GM23338 (cell line): ENCODE results near the gene ZFC3H1. TPM values are rescaled to one million over a fixed set of nuclear protein-coding genes. Genes with fewer than 3 reads are reported as not detected.

Source experiments
- ATAC-seq: fragments of 200-7000 bp; cut with Tn5 transposase; 3 replicates; pipeline ENCODE4 v1.9.1; 2020
- DNase-seq: peaks from one replicate; pipeline ENCODE4 v3.0.0-alpha.2; 2015; ENCODE audit warnings: low spot score
- H2AFZ ChIP-seq: fragments of 200-600 bp; sonication (generic); 2 replicates; pipeline ENCODE4 v1.8.0; 2016; ENCODE audit warnings: antibody characterized with exemption, mild to moderate bottlenecking, moderate library complexity
- H3F3A ChIP-seq: fragments of 200-600 bp; sonication (generic); replicated peaks from 2 replicates; pipeline ENCODE4 v1.8.0; 2017; ENCODE audit warnings: antibody characterized with exemption, mixed run types, low read depth
- H3K27ac ChIP-seq: fragments of 200-600 bp; sonication (generic); 2 replicates; pipeline ENCODE4 v1.6.1; 2016; ENCODE audit warnings: low read depth
- H3K27me3 ChIP-seq: fragments of 200-600 bp; sonication (generic); 2 replicates; pipeline ENCODE4 v1.8.0; 2016; ENCODE audit warnings: mild to moderate bottlenecking, mixed run types, moderate library complexity; ENCODE audit not compliant: insufficient read depth
- H3K36me3 ChIP-seq: fragments of 200-600 bp; sonication (generic); 2 replicates; pipeline ENCODE4 v1.8.0; 2016; ENCODE audit warnings: mild to moderate bottlenecking; ENCODE audit not compliant: insufficient read depth
- H3K4me1 ChIP-seq: fragments of 200-600 bp; sonication (generic); 2 replicates; pipeline ENCODE4 v1.8.0; 2016; ENCODE audit warnings: mild to moderate bottlenecking, moderate library complexity; ENCODE audit not compliant: insufficient read depth
- H3K4me2 ChIP-seq: fragments of 200-600 bp; sonication (generic); 2 replicates; pipeline ENCODE4 v1.7.1; 2017; ENCODE audit warnings: mixed run types
- H3K4me3 ChIP-seq: fragments of 200-600 bp; sonication (generic); 2 replicates; pipeline ENCODE4 v1.6.1; 2016; ENCODE audit warnings: mixed run types
- H3K79me2 ChIP-seq: fragments of 200-600 bp; sonication (generic); replicated peaks from 2 replicates; pipeline ENCODE4 v1.8.0; 2017; ENCODE audit warnings: mild to moderate bottlenecking; ENCODE audit not compliant: insufficient read depth
- H3K9me2 ChIP-seq: fragments of 200-600 bp; sonication (generic); 2 replicates; pipeline ENCODE4 v1.8.0; 2017; ENCODE audit not compliant: insufficient read depth
- H4K20me1 ChIP-seq: fragments of 200-600 bp; sonication (generic); replicated peaks from 2 replicates; pipeline ENCODE4 v1.8.0; 2017; ENCODE audit warnings: mild to moderate bottlenecking; ENCODE audit not compliant: insufficient read depth
- H3K27ac Mint-ChIP-seq: 2 replicates; pipeline ENCODE4 v1.8.0; 2020; ENCODE audit warnings: inconsistent platforms, mild to moderate bottlenecking, moderate library complexity, mixed read lengths
- H3K27me3 Mint-ChIP-seq: 3 replicates; pipeline ENCODE4 v1.8.0; 2022; ENCODE audit warnings: low read depth, mild to moderate bottlenecking, moderate library complexity, mixed read lengths, inconsistent platforms; ENCODE audit not compliant: insufficient read depth, poor library complexity
- H3K36me3 Mint-ChIP-seq: 3 replicates; pipeline ENCODE4 v1.8.0; 2021; ENCODE audit warnings: low read depth, mild to moderate bottlenecking, inconsistent platforms, moderate library complexity, mixed read lengths
- H3K4me1 Mint-ChIP-seq: 3 replicates; pipeline ENCODE4 v1.8.0; 2020; ENCODE audit warnings: mild to moderate bottlenecking, inconsistent platforms, mixed read lengths
- H3K4me3 Mint-ChIP-seq: 3 replicates; pipeline ENCODE4 v1.8.0; 2021; ENCODE audit warnings: moderate library complexity, mild to moderate bottlenecking, inconsistent platforms, mixed read lengths
- H3K9me3 Mint-ChIP-seq: 3 replicates; pipeline ENCODE4 v1.8.0; 2020; ENCODE audit warnings: moderate library complexity, mild to moderate bottlenecking, inconsistent platforms, mixed read lengths
- CREB1 ChIP-seq: fragments of 250-450 bp; sonication (Bioruptor Pico); IDR thresholded peaks from 2 replicates; pipeline ENCODE4 v1.5.0; 2020; ENCODE audit warnings: low read depth, mild to moderate bottlenecking, moderate library complexity
- CTCF ChIP-seq, 2 experiments: fragments of 200-600 bp in 1 of 2; sonication (generic) in 1 of 2; conservative IDR thresholded peaks; 2 replicates each; pipeline versions ENCODE4 v1.5.1 to v1.6.1; 2016 to 2017; ENCODE audit warnings: antibody characterized with exemption in 2 of 2, low read depth in 2 of 2, mild to moderate bottlenecking in 2 of 2, moderate library complexity in 1 of 2
- ETS1 ChIP-seq: IDR thresholded peaks from 2 replicates; pipeline ENCODE4 v1.6.1; 2016; ENCODE audit warnings: antibody characterized with exemption
- EZH2 ChIP-seq: fragments of 200-600 bp; sonication (generic); IDR thresholded peaks from one replicate; pipeline ENCODE4 v1.8.0; 2017; ENCODE audit warnings: antibody characterized with exemption, mild to moderate bottlenecking, low read depth; ENCODE audit not compliant: unreplicated experiment
- EZH2phosphoT487 ChIP-seq: fragments of 200-600 bp; sonication (generic); IDR thresholded peaks from one replicate; pipeline ENCODE4 v1.8.1; 2018; ENCODE audit warnings: antibody characterized with exemption; ENCODE audit not compliant: unreplicated experiment
- JUNB ChIP-seq: IDR thresholded peaks from one replicate; pipeline ENCODE4 v1.6.1; 2016; ENCODE audit warnings: antibody characterized with exemption; ENCODE audit not compliant: unreplicated experiment
- NANOG ChIP-seq: IDR thresholded peaks from 2 replicates; pipeline ENCODE4 v1.6.1; 2016; ENCODE audit warnings: antibody characterized with exemption, borderline replicate concordance
- REST ChIP-seq: IDR thresholded peaks from one replicate; pipeline ENCODE4 v1.6.1; 2018; ENCODE audit warnings: antibody characterized with exemption; ENCODE audit not compliant: unreplicated experiment
- STAT1 ChIP-seq: IDR thresholded peaks from one replicate; pipeline ENCODE4 v1.6.1; 2016; ENCODE audit warnings: antibody characterized with exemption; ENCODE audit not compliant: unreplicated experiment
- ZNF114 ChIP-seq: fragments of 250-450 bp; sonication (Bioruptor Pico); IDR thresholded peaks from 2 replicates; pipeline ENCODE4 v1.5.0; 2020; ENCODE audit warnings: mild to moderate bottlenecking, moderate library complexity
- ZNF331 ChIP-seq: fragments of 250-450 bp; sonication (Bioruptor Pico); IDR thresholded peaks from 2 replicates; pipeline ENCODE4 v1.5.0; 2020; ENCODE audit warnings: low read depth, mild to moderate bottlenecking, moderate library complexity
- ZNF462 ChIP-seq: fragments of 250-450 bp; sonication (Bioruptor Pico); IDR thresholded peaks from 2 replicates; pipeline ENCODE4 v1.5.0; 2020; ENCODE audit warnings: mild to moderate bottlenecking, moderate library complexity
- polyA plus RNA-seq: library from polyadenylated mRNA; unstranded; fragments of >200 nt; fragmentation: Nextera tagmentation; extraction: Ambion mirVana; gene quantifications from 2 replicates; pipeline ENCODE4 v1.2.1, GENCODE V29; 2016
- total RNA-seq: library from RNA; depleted of rRNA; stranded (reverse); fragments of >200 nt; shearing (Covaris generic); gene quantifications from 2 replicates; pipeline ENCODE4 v1.2.3, GENCODE V29; 2014

ZFC3H1 gene
- total and polyA plus RNA-seq, 2 experiments from 2014 or later: 30.3 to 46.2 TPM

GRCh38 chr12:71585218-71585617 lies 78.4 kb downstream of the ZFC3H1 start:
- Histone ChIP-seq H3K27ac (no peak overlapping the region), H3F3A (no peaks in the 10 kb centered on the region), H3K9me2 (peaks cover 12% of the 10 kb centered on the region; the same call in 1 of the 2 replicates), H3K79me2 (no peaks in the 10 kb centered on the region), H3K4me3 (no peak overlapping the region), H3K4me2 (no peak overlapping the region), H3K36me3 (no peaks in the 10 kb centered on the region), H3K27me3 (no peaks in the 10 kb centered on the region), H4K20me1 (no peaks in the 10 kb centered on the region), H2AFZ (no peak overlapping the region), H3K4me1 (no peaks in the 10 kb centered on the region)
- ATAC-seq: no peak
- Mint-ChIP-seq H3K4me3 (no peak overlapping the region), H3K27me3 (no peaks in the 10 kb centered on the region), H3K36me3 (no peaks in the 10 kb centered on the region), H3K4me1 (no peaks in the 10 kb centered on the region), H3K9me3 (peaks cover 6% of the 10 kb centered on the region; the same call in 1 of the 3 replicates), H3K27ac (no peak overlapping the region)
- DNase-seq: no peak
- TF ChIP-seq ZNF331 (CRISPR knock-in tag): no peak
- TF ChIP-seq EZH2: no peak
- TF ChIP-seq ZNF462 (CRISPR knock-in tag): no peak
- no peak for TF ChIP-seq REST
- no peak for TF ChIP-seq STAT1
- TF ChIP-seq CREB1: no peak
- TF ChIP-seq ETS1: no peak
- TF ChIP-seq CTCF (conservative IDR thresholded peaks at IDR 0.05; ENCODE audit: low read depth in 2 of 2): no peak
- no peak for TF ChIP-seq JUNB
- no peak for TF ChIP-seq ZNF114 (CRISPR knock-in tag)
- TF ChIP-seq EZH2phosphoT487: no peak
- no peak for TF ChIP-seq NANOG
